Uterus (tissue), 4 donors: ENCODE measurements around the gene SCTR. TPM values are rescaled to one million over a fixed set of nuclear protein-coding genes. Genes with fewer than 3 reads are reported as not detected.

Experiments used
- DNase-seq, 2 donors: peaks; one replicate each; pipeline ENCODE4 v3.0.0-alpha.2; 2019 to 2020
- H3K27ac ChIP-seq, 2 donors: fragments of 200-600 bp; sonication (generic); 1 replicate in 1 of 2; 2 replicates in 1 of 2; pipeline ENCODE4 v1.5.1; 2016 to 2018
- H3K27me3 ChIP-seq, 2 donors: fragments of 200-600 bp; sonication (generic); one replicate each; pipeline ENCODE4 v1.5.1; 2018 to 2019; ENCODE audit warnings: control low read depth in 1 of 2
- H3K36me3 ChIP-seq, 2 donors: fragments of 200-600 bp; sonication (generic); one replicate each; pipeline ENCODE4 v1.5.1; 2019; ENCODE audit warnings: control low read depth in 1 of 2
- H3K4me1 ChIP-seq, 2 donors: fragments of 200-600 bp; sonication (generic); one replicate each; pipeline ENCODE4 v1.5.1; 2018 to 2019; ENCODE audit warnings: control low read depth in 1 of 2
- H3K4me3 ChIP-seq, 2 donors: fragments of 200-600 bp; sonication (generic); 1 replicate in 1 of 2; 2 replicates in 1 of 2; pipeline ENCODE4 v1.5.1; 2018 to 2019; ENCODE audit warnings: mild to moderate bottlenecking in 1 of 2
- H3K9me3 ChIP-seq, 2 donors: fragments of 200-600 bp; sonication (generic); one replicate each; pipeline ENCODE4 v1.5.1; 2019; ENCODE audit warnings: control low read depth in 1 of 2
- CTCF ChIP-seq, 4 experiments: fragments of 200-600 bp in 2 of 4; fragments of 450-650 bp in 2 of 4; sonication (generic) in 2 of 4; IDR thresholded peaks; one replicate each; pipeline ENCODE4 v1.5.1; 2016 to 2019; ENCODE audit warnings: antibody characterized with exemption in 4 of 4, mild to moderate bottlenecking in 2 of 4, moderate library complexity in 1 of 4
- POLR2A ChIP-seq, 2 donors: fragments of 450-650 bp; IDR thresholded peaks; one replicate each; pipeline ENCODE4 v1.6.1; 2016; ENCODE audit warnings: antibody characterized with exemption in 2 of 2, mild to moderate bottlenecking in 1 of 2, moderate library complexity in 1 of 2
- intact Hi-C: fragments of 100-400 bp; cut with DNase I; formaldehyde crosslinking; loops from one replicate; pipeline ENCODE4 v1.15.1; 2023; ENCODE audit warnings: low total_unique reads
- total RNA-seq, 4 donors: library from RNA; depleted of rRNA in 3 of 4; stranded (reverse); fragments of >200 nt in 3 of 4; gene quantifications; one replicate each; pipeline versions ENCODE4 v1.1.0 to v1.2.4, GENCODE V29; 2014 to 2023
- donor health status: DM: yes; HTN: yes; CAD: no.

The SCTR gene
- total RNA-seq, 4 donors from 2014 or later, result not detected

GRCh38 chr2:119431976-119432850 lies 92.1 kb downstream of the SCTR start:
- Histone ChIP-seq H3K4me3 (peak overlapping the region; percentile 13 to 44), H3K36me3 (no peaks in the 10 kb centered on the region), H3K27me3 (no peaks in the 10 kb centered on the region), H3K4me1 (no peaks in the 10 kb centered on the region), H3K27ac (peak overlapping the region; percentile 8 to 9), H3K9me3 (no peaks in the 10 kb centered on the region)
- no peak for TF ChIP-seq CTCF (IDR thresholded peaks at IDR 0.05)
- no peak for TF ChIP-seq POLR2A (IDR thresholded peaks at IDR 0.05)
- intact Hi-C loops, result no loop called here
- no peak for DNase-seq

GRCh38 chr2:119431155-119431975 lies 92.9 kb downstream of the SCTR start, which contains the start of gene TMEM37:
Gene TMEM37 (plus strand): TSS chr2:119431854. CDS start chr2:119431904, 50 bp downstream.
- no peak for TF ChIP-seq CTCF (IDR thresholded peaks at IDR 0.05)
- TF ChIP-seq POLR2A (IDR thresholded peaks at IDR 0.05), result peak in 1 of 2 donors; percentile 26
- H3K36me3 ChIP-seq, result no peaks in the 10 kb centered on the region
- no peaks in the 10 kb centered on the region for H3K4me1 ChIP-seq
- peak within 1 kb of the TSS; percentile 9 to 28 for H3K27ac ChIP-seq
- peak within 1 kb of the TSS; percentile 21 to 44 for H3K4me3 ChIP-seq
- no peaks in the 10 kb centered on the region for H3K9me3 ChIP-seq
- peak; percentile 54 to 66 for DNase-seq
- intact Hi-C loops, result no loop called here
- H3K27me3 ChIP-seq, result no peaks in the 10 kb centered on the region

GRCh38 chr2:119430023-119430498 lies 94.2 kb downstream of the SCTR start:
- H3K27ac ChIP-seq, result no peak overlapping the region
- no peaks in the 10 kb centered on the region for H3K4me1 ChIP-seq
- no peaks in the 10 kb centered on the region for H3K36me3 ChIP-seq
- intact Hi-C loops, result no loop called here
- no peaks in the 10 kb centered on the region for H3K27me3 ChIP-seq
- no peak for TF ChIP-seq POLR2A (IDR thresholded peaks at IDR 0.05)
- no peak for DNase-seq
- no peaks in the 10 kb centered on the region for H3K9me3 ChIP-seq
- H3K4me3 ChIP-seq, result no peak overlapping the region

GRCh38 chr2:119429225-119429981 lies 94.9 kb downstream of the SCTR start:
- no peaks in the 10 kb centered on the region for H3K27me3 ChIP-seq
- H3K9me3 ChIP-seq, result no peaks in the 10 kb centered on the region
- no peaks in the 10 kb centered on the region for H3K36me3 ChIP-seq
- no peaks in the 10 kb centered on the region for H3K4me1 ChIP-seq
- H3K4me3 ChIP-seq, result no peak overlapping the region
- no peak for TF ChIP-seq POLR2A (IDR thresholded peaks at IDR 0.05)
- H3K27ac ChIP-seq, result no peak overlapping the region
- no peak for DNase-seq
- intact Hi-C loops, result no loop called here

- Histone ChIP-seq H3K4me3 (no peak overlapping the region), H3K27ac (no peak overlapping the region), H3K9me3 (no peaks in the 10 kb centered on the region), H3K36me3 (no peaks in the 10 kb centered on the region), H3K27me3 (no peaks in the 10 kb centered on the region), H3K4me1 (no peaks in the 10 kb centered on the region)
- TF ChIP-seq POLR2A (IDR thresholded peaks at IDR 0.05) (no peak), CTCF (IDR thresholded peaks at IDR 0.05) (no peak)
- DNase-seq, result no peak
- intact Hi-C loops, result no loop called here
Observed at GRCh38 chr2:119428488-119429224, 95.6 kb downstream of the SCTR start.
